Stimulated activated naive CD8-positive, alpha-beta T cell treated with anti-CD3 and anti-CD28 coated beads, Interleukin-15, Interleukin-2, amounts not matched to agents 100 U/mL and 50 U/mL, for 24 hours (primary cell): ENCODE measurements around the gene CRY1.
"Not testable (repeated sequence)": the region's sequence is repeated elsewhere in the genome, so short reads cannot be mapped to it uniquely, and the experiment has no call there.

ENCODE experiments used
- ATAC-seq: fragments of 150-1000 bp; cut with Tn5 transposase; one replicate; pipeline ENCODE4 v1.10.0; 2021
- DNase-seq: peaks from one replicate; pipeline ENCODE4 v3.0.0; 2021

Gene CRY1

GRCh38 chr12:107064243-107064642, 29.1 kb downstream of the CRY1 start:
- ATAC-seq (no peak), DNase-seq (no peak)

GRCh38 chr12:107058190-107058589, 35.2 kb downstream of the CRY1 start:
- no peak for DNase-seq
- no peak for ATAC-seq

- ATAC-seq, result no peak
- DNase-seq, result no peak
Measured at GRCh38 chr12:107057071-107057834, 36.1 kb downstream of the CRY1 start.

GRCh38 chr12:107053709-107054108, 39.6 kb downstream of the CRY1 start:
- ATAC-seq (no peak), DNase-seq (no peak)

- DNase-seq (no peak), ATAC-seq (no peak)
Measured at GRCh38 chr12:107045186-107045585, 48.2 kb downstream of the CRY1 start.

GRCh38 chr12:107042801-107043200, 50.5 kb downstream of the CRY1 start:
- ATAC-seq, result no peak

GRCh38 chr12:107035733-107036132, 57.6 kb downstream of the CRY1 start:
- no peak for ATAC-seq

More at GRCh38 chr12:107042801-107043200, 50.5 kb downstream of the CRY1 start:
- DNase-seq, result no peak

GRCh38 chr12:107033758-107034739, 59.3 kb downstream of the CRY1 start:
- DNase-seq (no peak), ATAC-seq (no peak)

More at GRCh38 chr12:107035733-107036132, 57.6 kb downstream of the CRY1 start:
- no peak for DNase-seq

GRCh38 chr12:107032266-107032665, 61.1 kb downstream of the CRY1 start:
- DNase-seq (no peak), ATAC-seq (no peak)

- no peak for ATAC-seq
Measured at GRCh38 chr12:107031061-107031460, 62.3 kb downstream of the CRY1 start.

GRCh38 chr12:107029081-107029480, 64.3 kb downstream of the CRY1 start:
- DNase-seq, result no peak
- ATAC-seq, result no peak

More at GRCh38 chr12:107031061-107031460, 62.3 kb downstream of the CRY1 start:
- no peak for DNase-seq

- no peak for DNase-seq
- ATAC-seq, result peak; percentile 95
Measured at GRCh38 chr12:107027636-107028053, 65.7 kb downstream of the CRY1 start.

- DNase-seq, result no peak
- peak; percentile 22 for ATAC-seq
Measured at GRCh38 chr12:107026806-107027635, 66.3 kb downstream of the CRY1 start.

GRCh38 chr12:107026356-107026755, 67.0 kb downstream of the CRY1 start:
- ATAC-seq, DNase-seq: not testable (repeated sequence)

GRCh38 chr12:107025671-107026070, 67.7 kb downstream of the CRY1 start:
- DNase-seq, result no peak
- no peak for ATAC-seq

GRCh38 chr12:107019546-107019945, 73.8 kb downstream of the CRY1 start:
- DNase-seq (no peak), ATAC-seq (no peak)

GRCh38 chr12:107017042-107017441, 76.3 kb downstream of the CRY1 start:
- no peak for ATAC-seq
- DNase-seq, result no peak

- DNase-seq (no peak), ATAC-seq (no peak)
Measured at GRCh38 chr12:107014055-107014454, 79.3 kb downstream of the CRY1 start.

GRCh38 chr12:107012736-107013425, 80.5 kb downstream of the CRY1 start:
- DNase-seq (no peak), ATAC-seq (no peak)

GRCh38 chr12:107011519-107011918, 81.8 kb downstream of the CRY1 start:
- ATAC-seq (no peak), DNase-seq (no peak)

GRCh38 chr12:107007411-107007810, 85.9 kb downstream of the CRY1 start:
- DNase-seq (no peak), ATAC-seq (no peak)
